Muscle of arm (tissue), 12 donors: ENCODE data around the gene RUNDC1. TPM values are rescaled to one million over a fixed set of nuclear protein-coding genes. Genes with fewer than 3 reads are reported as not detected.
"Not testable (repeated sequence)": the region's sequence is repeated elsewhere in the genome, so short reads cannot be mapped to it uniquely, and the experiment has no call there.

Source experiments
- DNase-seq: peaks from one replicate; pipeline ENCODE4 v3.0.0-alpha.2; 2013
- polyA plus RNA-seq, 12 donors: library from polyadenylated mRNA; unstranded; fragments of 120-200 nt; gene quantifications; one replicate each; pipeline ENCODE4 v1.2.1, GENCODE V29; 2013; ENCODE audit not compliant: insufficient read length in 12 of 12

The RUNDC1 gene
- polyA plus RNA-seq, 12 donors = 7.0 to 111 (median 7.5) TPM

- DNase-seq = no peak
Measured at GRCh38 chr17:42989726-42990652, 9.6 kb downstream of the RUNDC1 start.

- DNase-seq = no peak
Measured at GRCh38 chr17:42991471-42991870, 11.1 kb downstream of the RUNDC1 start.

- DNase-seq = no peak
Measured at GRCh38 chr17:42992872-42993271, 12.5 kb downstream of the RUNDC1 start.

GRCh38 chr17:42993913-42994312, 13.5 kb downstream of the RUNDC1 start:
- DNase-seq = not testable (repeated sequence)

- no peak for DNase-seq
Measured at GRCh38 chr17:42997390-42997983, 17.1 kb downstream of the RUNDC1 start.

- peak; percentile 100 for DNase-seq
Measured at GRCh38 chr17:42997984-42998938, 17.9 kb downstream of the RUNDC1 start, which contains the start of gene RPL27. TSS of gene RPL27 (plus strand) at chr17:42998419. CDS start at chr17:42998751, 332 bp downstream.

GRCh38 chr17:42999003-42999525, 18.7 kb downstream of the RUNDC1 start:
- no peak for DNase-seq

GRCh38 chr17:43000894-43001293, 20.5 kb downstream of the RUNDC1 start:
- not testable (repeated sequence) for DNase-seq

GRCh38 chr17:43003542-43004172, 23.3 kb downstream of the RUNDC1 start:
- DNase-seq = no peak

- DNase-seq = peak; percentile 84
Measured at GRCh38 chr17:43006639-43007551, 26.5 kb downstream of the RUNDC1 start, which contains the start of gene IFI35. TSS of gene IFI35 (plus strand) at chr17:43006784. CDS start at chr17:43006948, 164 bp downstream.

GRCh38 chr17:43010667-43011308, 30.4 kb downstream of the RUNDC1 start:
- no peak for DNase-seq

GRCh38 chr17:43011728-43012472, 31.5 kb downstream of the RUNDC1 start:
- no peak for DNase-seq

- DNase-seq = no peak
Measured at GRCh38 chr17:43013296-43013695, 32.9 kb downstream of the RUNDC1 start.

GRCh38 chr17:43014020-43014648, 33.8 kb downstream of the RUNDC1 start:
- DNase-seq = no peak

- no peak for DNase-seq
Measured at GRCh38 chr17:43014649-43015542, 34.5 kb downstream of the RUNDC1 start.

- DNase-seq = no peak
Measured at GRCh38 chr17:43015579-43015978, 35.2 kb downstream of the RUNDC1 start.

- no peak for DNase-seq
Measured at GRCh38 chr17:43016216-43016615, 35.9 kb downstream of the RUNDC1 start.
